Smooth muscle cell (in vitro differentiated cells): ENCODE measurements around the gene CLRN2. TPM values are rescaled to one million over a fixed set of nuclear protein-coding genes. Genes with fewer than 3 reads are reported as not detected.

Source experiments
- DNase-seq: peaks from one replicate; lab custom pipeline; 2025; ENCODE audit not compliant: unreplicated experiment; lab: John Stamatoyannopoulos, UW
- H2AFZ ChIP-seq: fragments of 200-600 bp; sonication (generic); 2 replicates; pipeline ENCODE4 v1.6.0; 2016; ENCODE audit warnings: antibody characterized with exemption, low read depth, mild to moderate bottlenecking
- H3F3A ChIP-seq: fragments of 200-600 bp; sonication (generic); 2 replicates; pipeline ENCODE4 v1.6.0; 2017; ENCODE audit warnings: antibody characterized with exemption, low read depth
- H3K27ac ChIP-seq: fragments of 200-600 bp; sonication (generic); 2 replicates; pipeline ENCODE4 v1.5.1; 2016; ENCODE audit warnings: low read depth, mild to moderate bottlenecking
- H3K27me3 ChIP-seq: fragments of 200-600 bp; sonication (generic); 2 replicates; pipeline ENCODE4 v1.6.1; 2016; ENCODE audit warnings: low read depth, mild to moderate bottlenecking
- H3K36me3 ChIP-seq: fragments of 200-600 bp; sonication (generic); 2 replicates; pipeline ENCODE4 v1.5.1; 2016; ENCODE audit warnings: low read depth
- H3K4me1 ChIP-seq: fragments of 200-600 bp; sonication (generic); 2 replicates; pipeline ENCODE4 v1.5.1; 2016; ENCODE audit warnings: low read depth
- H3K4me2 ChIP-seq: fragments of 200-600 bp; sonication (generic); 2 replicates; pipeline ENCODE4 v1.6.0; 2016; ENCODE audit warnings: mild to moderate bottlenecking
- H3K4me3 ChIP-seq: fragments of 200-600 bp; sonication (generic); 2 replicates; pipeline ENCODE4 v1.5.1; 2016; ENCODE audit warnings: mild to moderate bottlenecking
- H3K79me2 ChIP-seq: fragments of 200-600 bp; sonication (generic); 2 replicates; pipeline ENCODE4 v1.6.0; 2016; ENCODE audit warnings: low read depth, mild to moderate bottlenecking
- H3K9ac ChIP-seq: fragments of 200-600 bp; sonication (generic); 2 replicates; pipeline ENCODE4 v1.6.0; 2016; ENCODE audit warnings: low read depth
- H3K9me3 ChIP-seq: fragments of 200-600 bp; sonication (generic); replicated peaks from 2 replicates; pipeline ENCODE4 v1.5.1; 2016; ENCODE audit warnings: low read depth
- H4K20me1 ChIP-seq: fragments of 200-600 bp; sonication (generic); 2 replicates; pipeline ENCODE4 v1.6.0; 2016; ENCODE audit warnings: low read depth
- CTCF ChIP-seq: fragments of 200-600 bp; sonication (generic); IDR thresholded peaks from 2 replicates; pipeline ENCODE4 v1.5.1; 2017; ENCODE audit warnings: borderline replicate concordance, mild to moderate bottlenecking, antibody characterized with exemption; ENCODE audit not compliant: insufficient read depth, poor library complexity, severe bottlenecking
- WGBS: methylation state at CpG from one replicate; pipeline ENCODE4 v1.1.7; 2016; ENCODE audit warnings: low lambda C conversion rate; 5-methylcytosine and 5-hydroxymethylcytosine counted together
- polyA plus RNA-seq: library from polyadenylated mRNA; unstranded; fragments of >200 nt; fragmentation: Nextera tagmentation; extraction: Ambion mirVana; gene quantifications from 2 replicates; pipeline ENCODE4 v1.2.1, GENCODE V29; 2016
- total RNA-seq: library from RNA; depleted of rRNA; stranded (reverse); fragments of >200 nt; gene quantifications from 2 replicates; pipeline ENCODE4 v1.2.3, GENCODE V29; 2014

CLRN2 gene
- total and polyA plus RNA-seq, 2 experiments from 2014 or later: not detected

GRCh38 chr4:17511509-17511949 lies 3.4 kb upstream of the CLRN2 start:
- no peaks in the 10 kb centered on the region for H3K9me3 ChIP-seq
- 3% methylated on average over 31 of the region's 32 CpGs for WGBS
- no peaks in the 10 kb centered on the region for H3K4me1 ChIP-seq
- H3K79me2 ChIP-seq: no peaks in the 10 kb centered on the region
- DNase-seq: peak; percentile 31
- H3K4me3 ChIP-seq: peak overlapping the region; percentile 80
- no peaks in the 10 kb centered on the region for H3K36me3 ChIP-seq
- TF ChIP-seq CTCF: no peak
- H3K27ac ChIP-seq: no peak overlapping the region
- no peaks in the 10 kb centered on the region for H4K20me1 ChIP-seq
- no peaks in the 10 kb centered on the region for H3F3A ChIP-seq
- H3K9ac ChIP-seq: peak overlapping the region; percentile 51
- H3K27me3 ChIP-seq: peaks cover 12% of the 10 kb centered on the region
- peak overlapping the region; percentile 70 for H2AFZ ChIP-seq
- peak overlapping the region; percentile 98 for H3K4me2 ChIP-seq

GRCh38 chr4:17511950-17512795 lies 2.8 kb upstream of the CLRN2 start, which contains the start of gene QDPR:
QDPR (minus strand) TSS chr4:17512090; CDS start chr4:17512054, 36 bp downstream.
- Histone ChIP-seq H3K36me3 (no peaks in the 10 kb centered on the region), H3K4me2 (peak within 1 kb of the TSS; percentile 98), H4K20me1 (no peaks in the 10 kb centered on the region), H3K79me2 (no peaks in the 10 kb centered on the region), H3F3A (no peaks in the 10 kb centered on the region), H3K27ac (no peak within 1 kb of the TSS), H3K4me3 (peak within 1 kb of the TSS; percentile 80), H3K4me1 (no peaks in the 10 kb centered on the region), H3K27me3 (peaks cover 18% of the 10 kb centered on the region), H3K9me3 (no peaks in the 10 kb centered on the region), H2AFZ (peak within 1 kb of the TSS; percentile 70), H3K9ac (peak within 1 kb of the TSS; percentile 51)
- DNase-seq: peak; percentile 50
- 4% methylated on average over 63 of the region's 65 CpGs for WGBS
- no peak for TF ChIP-seq CTCF

- H2AFZ ChIP-seq: no peak overlapping the region
- no peaks in the 10 kb centered on the region for H3K9me3 ChIP-seq
- no peaks in the 10 kb centered on the region for H3K4me1 ChIP-seq
- H3K4me2 ChIP-seq: no peak overlapping the region
- 85% methylated on average over 5 of the region's 5 CpGs for WGBS
- no peaks in the 10 kb centered on the region for H3F3A ChIP-seq
- DNase-seq: no peak
- no peaks in the 10 kb centered on the region for H3K79me2 ChIP-seq
- H3K4me3 ChIP-seq: no peak overlapping the region
- H3K27me3 ChIP-seq: peaks cover 25% of the 10 kb centered on the region
- TF ChIP-seq CTCF: no peak
- H3K36me3 ChIP-seq: no peaks in the 10 kb centered on the region
- no peak overlapping the region for H3K9ac ChIP-seq
- no peak overlapping the region for H3K27ac ChIP-seq
- H4K20me1 ChIP-seq: no peaks in the 10 kb centered on the region
Observed at GRCh38 chr4:17512973-17513665, 1.8 kb upstream of the CLRN2 start.
